H1 (cell line): ENCODE data around the gene TMEM225B. TPM values are rescaled to one million over a fixed set of nuclear protein-coding genes. Genes with fewer than 3 reads are reported as not detected.

Experiments
- CTCF ChIA-PET: fragments of 300-600 bp; sonication (Branson Sonifier 250); formaldehyde crosslinking; loops from one replicate; lab custom pipeline; 2021; ENCODE audit not compliant: partially characterized antibody; lab: Charles Lee
- POLR2A ChIA-PET: fragments of 300-600 bp; sonication (Branson Sonifier 250); formaldehyde crosslinking; loops from one replicate; lab custom pipeline; 2021; ENCODE audit warnings: inconsistent platforms; ENCODE audit not compliant: partially characterized antibody; lab: Charles Lee
- DNase-seq, 2 experiments: peaks; one replicate each; pipeline versions ENCODE4 v3.0.0 to v3.0.0-alpha.2; 2010 to 2022; ENCODE audit warnings: low spot score in 2 of 2, low read depth in 1 of 2, mixed read lengths in 1 of 2
- FAIRE-seq: peaks from 2 replicates; lab custom pipeline; 2011; peaks lifted over from hg19 to GRCh38; lab: Jason Lieb, UNC
- H2AFZ ChIP-seq: 2 replicates; pipeline ENCODE4 v1.8.1; 2012; ENCODE audit warnings: low read length, inconsistent platforms
- H2AK5ac ChIP-seq: 2 replicates; pipeline ENCODE4 v1.6.1; 2013; ENCODE audit warnings: low read depth, low read length
- H2BK120ac ChIP-seq: replicated peaks from 2 replicates; pipeline ENCODE3; 2013; ENCODE audit warnings: low read depth, low read length, inconsistent platforms
- H2BK12ac ChIP-seq: 2 replicates; pipeline ENCODE4 v1.6.1; 2013; ENCODE audit warnings: low read depth, low read length
- H2BK15ac ChIP-seq: 2 replicates; pipeline ENCODE4 v1.6.1; 2013; ENCODE audit warnings: low read length
- H2BK20ac ChIP-seq: 2 replicates; pipeline ENCODE4 v1.6.1; 2013; ENCODE audit warnings: low read length
- H2BK5ac ChIP-seq: 2 replicates; pipeline ENCODE4 v1.6.1; 2013; ENCODE audit warnings: low read depth, low read length
- H3K14ac ChIP-seq: 2 replicates; pipeline ENCODE4 v1.6.1; 2013; ENCODE audit warnings: inconsistent platforms; ENCODE audit not compliant: insufficient read length
- H3K18ac ChIP-seq: 2 replicates; pipeline ENCODE4 v1.6.1; 2013; ENCODE audit warnings: low read length; ENCODE audit errors: extremely low read depth
- H3K23ac ChIP-seq: 2 replicates; pipeline ENCODE4 v1.6.1; 2013; ENCODE audit warnings: inconsistent platforms; ENCODE audit not compliant: insufficient read length
- H3K23me2 ChIP-seq: 2 replicates; pipeline ENCODE4 v1.6.1; 2013; ENCODE audit warnings: low read depth, low read length
- H3K27ac ChIP-seq: 2 replicates; pipeline ENCODE4 v1.6.1; 2011; ENCODE audit warnings: low read depth, low read length, inconsistent platforms
- H3K27me3 ChIP-seq, 4 experiments: replicated peaks in 1 of 4; 1 replicate in 1 of 4; 2 replicates in 3 of 4; pipeline versions ENCODE4 v1.6.1 to v1.8.1; 2011 to 2013; ENCODE audit warnings: low read length in 3 of 4, mild to moderate bottlenecking in 3 of 4, inconsistent platforms in 2 of 4, mixed read lengths in 2 of 4, moderate library complexity in 1 of 4; ENCODE audit not compliant: control insufficient read depth in 3 of 4, insufficient read depth in 3 of 4; ENCODE audit errors: extremely low read depth in 1 of 4
- H3K36me3 ChIP-seq, 4 experiments: 2 replicates each; pipeline versions ENCODE4 v1.6.1 to v1.8.1; 2011 to 2013; ENCODE audit warnings: mild to moderate bottlenecking in 4 of 4, low read length in 3 of 4, moderate library complexity in 2 of 4, control low read depth in 1 of 4, inconsistent platforms in 1 of 4; ENCODE audit not compliant: insufficient read depth in 4 of 4, control insufficient read depth in 2 of 4
- H3K4ac ChIP-seq: replicated peaks from 2 replicates; pipeline ENCODE3; 2013; ENCODE audit warnings: low read length, low read depth, mixed read lengths, inconsistent platforms; ENCODE audit not compliant: insufficient read length
- H3K4me1 ChIP-seq, 4 experiments: replicated peaks in 1 of 4; 1 replicate in 1 of 4; 2 replicates in 3 of 4; pipeline versions ENCODE4 v1.6.1 to v1.8.1; 2011 to 2013; ENCODE audit warnings: low read length in 3 of 4, inconsistent platforms in 2 of 4, mixed read lengths in 1 of 4; ENCODE audit not compliant: insufficient read depth in 4 of 4, control insufficient read depth in 3 of 4
- H3K4me2 ChIP-seq, 2 experiments: 2 replicates each; pipeline versions ENCODE4 v1.6.1 to v1.8.1; 2011 to 2013; ENCODE audit warnings: low read depth in 2 of 2, low read length in 2 of 2, control low read depth in 1 of 2, inconsistent platforms in 1 of 2, mild to moderate bottlenecking in 1 of 2; ENCODE audit not compliant: insufficient read depth in 1 of 2
- H3K4me3 ChIP-seq, 4 experiments: fragments of 200-600, 300-600 bp in 1 of 4; sonication (generic), shearing (Covaris generic), sonication (Bioruptor Twin) in 1 of 4; 2 replicates each; pipeline versions ENCODE4 v1.5.1 to v1.8.1; 2011 to 2016; ENCODE audit warnings: low read length in 4 of 4, low read depth in 3 of 4, control low read depth in 2 of 4, inconsistent platforms in 2 of 4, mild to moderate bottlenecking in 2 of 4, mixed read lengths in 1 of 4, moderate library complexity in 1 of 4; ENCODE audit not compliant: insufficient read depth in 2 of 4; ENCODE audit errors: extremely low read depth in 1 of 4
- H3K56ac ChIP-seq: replicated peaks from 2 replicates; pipeline ENCODE3; 2013; ENCODE audit warnings: low read depth, mild to moderate bottlenecking, mixed read lengths, low read length, inconsistent platforms; ENCODE audit not compliant: insufficient read length
- H3K79me1 ChIP-seq: 2 replicates; pipeline ENCODE4 v1.6.1; 2013; ENCODE audit warnings: low read depth, low read length, control low read depth
- H3K79me2 ChIP-seq, 2 experiments: 2 replicates each; pipeline versions ENCODE4 v1.6.1 to v1.8.1; 2012 to 2013; ENCODE audit warnings: low read length in 2 of 2, mild to moderate bottlenecking in 2 of 2, inconsistent platforms in 1 of 2; ENCODE audit not compliant: insufficient read depth in 2 of 2, control insufficient read depth in 1 of 2
- H3K9ac ChIP-seq, 4 experiments: replicated peaks in 1 of 4; 1 replicate in 1 of 4; 2 replicates in 3 of 4; pipeline versions ENCODE4 v1.6.1 to v1.8.1; 2011 to 2013; ENCODE audit warnings: low read depth in 3 of 4, low read length in 3 of 4, control low read depth in 2 of 4, mild to moderate bottlenecking in 2 of 4, moderate library complexity in 2 of 4, inconsistent platforms in 1 of 4; ENCODE audit errors: extremely low read depth in 1 of 4
- H3K9me3 ChIP-seq, 2 experiments: 2 replicates each; pipeline versions ENCODE4 v1.6.1 to v1.8.1; 2012 to 2013; ENCODE audit warnings: mild to moderate bottlenecking in 2 of 2, moderate library complexity in 2 of 2, control low read depth in 1 of 2, inconsistent platforms in 1 of 2, low read depth in 1 of 2, low read length in 1 of 2, mixed read lengths in 1 of 2; ENCODE audit not compliant: insufficient read depth in 2 of 2
- H4K20me1 ChIP-seq, 2 experiments: replicated peaks in 1 of 2; 2 replicates each; pipeline versions ENCODE3 to v1.8.1; 2011 to 2013; ENCODE audit warnings: inconsistent platforms in 2 of 2, low read length in 2 of 2, mild to moderate bottlenecking in 1 of 2; ENCODE audit not compliant: insufficient read depth in 2 of 2, control insufficient read depth in 1 of 2
- H4K5ac ChIP-seq: 2 replicates; pipeline ENCODE4 v1.6.1; 2013; ENCODE audit warnings: low read length, low read depth, mixed read lengths, inconsistent platforms; ENCODE audit not compliant: insufficient read length
- H4K8ac ChIP-seq: 2 replicates; pipeline ENCODE4 v1.8.0; 2013; ENCODE audit warnings: mild to moderate bottlenecking, moderate library complexity, low read length, inconsistent platforms; ENCODE audit not compliant: insufficient read depth; ENCODE audit errors: extremely low read depth
- H4K91ac ChIP-seq: replicated peaks from 2 replicates; pipeline ENCODE3; 2013; ENCODE audit warnings: low read length, mixed read lengths, inconsistent platforms; ENCODE audit not compliant: insufficient read length
- ASH2L ChIP-seq: fragments of 200-600, 300-600 bp; sonication (generic); IDR thresholded peaks from one replicate; pipeline ENCODE4 v1.7.1; 2017; ENCODE audit warnings: low read length
- ATF2 ChIP-seq: IDR thresholded peaks from 2 replicates; pipeline ENCODE4 v1.6.1; 2012; ENCODE audit warnings: low read length, inconsistent platforms
- BACH1 ChIP-seq: IDR thresholded peaks from 2 replicates; pipeline ENCODE4 v1.6.1; 2012; ENCODE audit warnings: low read length, improper control_type of control experiment
- CBX8 ChIP-seq: fragments of 300-800, 300-1000 bp; sonication (generic); IDR thresholded peaks from 2 replicates; pipeline ENCODE4 v1.7.1; 2016; ENCODE audit warnings: low read depth, low read length, borderline replicate concordance
- CHD1 ChIP-seq: IDR thresholded peaks from 2 replicates; pipeline ENCODE4 v1.6.1; 2012; ENCODE audit warnings: low read depth, low read length, improper control_type of control experiment
- CHD2 ChIP-seq: IDR thresholded peaks from 2 replicates; pipeline ENCODE4 v1.6.1; 2012; ENCODE audit warnings: low read length, improper control_type of control experiment
- HDAC6 ChIP-seq: IDR thresholded peaks from one replicate; pipeline ENCODE4 v1.7.1; 2012; ENCODE audit warnings: low read depth, mild to moderate bottlenecking, inconsistent platforms, low read length, moderate library complexity
- JUND ChIP-seq: IDR thresholded peaks from 2 replicates; pipeline ENCODE4 v1.6.1; 2011; ENCODE audit warnings: mild to moderate bottlenecking, improper control_type of control experiment, low read length
- MAX ChIP-seq: IDR thresholded peaks from 2 replicates; pipeline ENCODE4 v1.6.1; 2012; ENCODE audit warnings: inconsistent platforms
- NANOG ChIP-seq: IDR thresholded peaks from 2 replicates; pipeline ENCODE4 v1.6.1; 2011; ENCODE audit warnings: low read length, low read depth, mild to moderate bottlenecking, inconsistent platforms; ENCODE audit not compliant: insufficient read depth, poor library complexity, severe bottlenecking
- PHF8 ChIP-seq: fragments of 200-600 bp; sonication (generic); conservative IDR thresholded peaks from 2 replicates; pipeline ENCODE4 v1.7.1; 2012; ENCODE audit warnings: low read depth, mild to moderate bottlenecking, inconsistent platforms, low read length, moderate library complexity
- USF2 ChIP-seq: IDR thresholded peaks from 2 replicates; pipeline ENCODE4 v1.6.1; 2011; ENCODE audit warnings: low read length, improper control_type of control experiment
- WGBS, 2 experiments: shearing (Covaris generic) in 1 of 2; methylation state at CpG; one replicate each; pipeline versions ENCODE4 v1.1.6 to v1.1.7; 2013 to 2015; ENCODE audit warnings: low lambda C conversion rate in 2 of 2, mixed read lengths in 2 of 2, inconsistent platforms in 1 of 2, low coverage in 1 of 2, missing lambda C conversion rate in 1 of 2; ENCODE audit not compliant: insufficient replicate concordance in 2 of 2, insufficient coverage in 1 of 2, insufficient read length in 1 of 2; ENCODE audit errors: extremely low coverage in 1 of 2, missing lambda C conversion rate in 1 of 2; 5-methylcytosine and 5-hydroxymethylcytosine counted together
- polyA plus RNA-seq, 7 experiments: library from polyadenylated mRNA; depleted of rRNA in 3 of 7; stranded (reverse) in 5 of 7; unstranded in 2 of 7; fragments of >200 nt in 5 of 7; fragments of 200-250 nt in 2 of 7; gene quantifications; 1 replicate in 5 of 7; 2 replicates in 1 of 7; 4 replicates in 1 of 7; pipeline versions ENCODE4 v1.2.1 to v1.2.3, GENCODE V29; 2011 to 2013; ENCODE audit warnings: missing spikeins in 2 of 7, mixed read lengths in 2 of 7
- total RNA-seq: library from RNA; stranded (reverse); fragmentation: NEBNext Ultra II Directional; extraction: Animal tissue kit (Norgen Biotek cat#: 25700); gene quantifications from 2 replicates; pipeline ENCODE4 v1.2.1, GENCODE V29; 2021

TMEM225B gene
- total and polyA plus RNA-seq, 2 of the 8 experiments (the other 6 are each of a cell fraction or from before 2014, with no cell fraction given) = 0.68 TPM; not detected in 1

DNA sequence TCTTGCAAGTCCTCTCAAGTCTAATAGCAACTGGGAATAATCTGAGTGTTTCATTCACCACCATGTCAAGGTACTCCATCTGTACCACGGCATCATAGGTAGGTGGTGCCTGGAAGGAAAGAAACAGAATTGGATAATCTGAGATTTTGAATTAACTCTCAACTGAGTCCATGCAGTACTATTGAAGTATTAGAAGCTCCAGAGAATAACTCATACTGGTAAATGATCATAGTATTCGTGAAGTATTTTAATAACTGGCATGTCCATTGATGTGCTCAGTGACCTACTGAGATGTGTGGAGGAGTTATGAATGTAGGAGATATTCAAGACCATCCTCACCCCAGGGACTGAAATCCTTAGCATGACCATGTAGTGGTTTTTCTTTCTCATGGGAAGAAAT is 54.6 kb downstream of the TMEM225B start:
- no peaks in the 10 kb centered on the region for H3K27me3 ChIP-seq
- no peak overlapping the region for H3K56ac ChIP-seq
- no peak overlapping the region for H2BK20ac ChIP-seq
- H3K23ac ChIP-seq = no peak overlapping the region
- H3K4me2 ChIP-seq = no peak overlapping the region
- FAIRE-seq = no peak
- H2BK5ac ChIP-seq = no peak overlapping the region
- H2AFZ ChIP-seq = no peak overlapping the region
- no peaks in the 10 kb centered on the region for H3K79me2 ChIP-seq
- H2BK15ac ChIP-seq = no peak overlapping the region
- no peak overlapping the region for H3K18ac ChIP-seq
- no peak for DNase-seq
- no peak overlapping the region for H2BK12ac ChIP-seq
- H4K5ac ChIP-seq = no peak overlapping the region
- no peaks in the 10 kb centered on the region for H3K4me1 ChIP-seq
- no peak overlapping the region for H3K9ac ChIP-seq
- H3K79me1 ChIP-seq = no peaks in the 10 kb centered on the region
- no peak overlapping the region for H4K91ac ChIP-seq
- H3K27ac ChIP-seq = no peak overlapping the region
- no peak overlapping the region for H2BK120ac ChIP-seq
- no peak overlapping the region for H2AK5ac ChIP-seq
- no peaks in the 10 kb centered on the region for H3K23me2 ChIP-seq
- no peak overlapping the region for H4K8ac ChIP-seq
- 90% methylated on average over 2 of the region's 2 CpGs; no CpG with 5 or more reads in 1 of the 2 experiments for WGBS, 2 experiments
- CTCF ChIA-PET = no interaction called here
- no peaks in the 10 kb centered on the region for H3K9me3 ChIP-seq
- H3K4me3 ChIP-seq = no peak overlapping the region
- no peak overlapping the region for H3K4ac ChIP-seq
- POLR2A ChIA-PET = interaction anchor here (1.0 kb wide), 1 partner anchor 22 kb away, joined by 4 read pairs; no protein-coding TSS in a partner anchor
- no peaks in the 10 kb centered on the region; a peak in 1 of 8 replicates for H3K36me3 ChIP-seq
- H3K14ac ChIP-seq = no peak overlapping the region
- H4K20me1 ChIP-seq = no peaks in the 10 kb centered on the region
- no peak for TF ChIP-seq ATF2
- no peak for TF ChIP-seq ASH2L
- no peak for TF ChIP-seq USF2
- TF ChIP-seq MAX = no peak
- no peak for TF ChIP-seq CBX8
- TF ChIP-seq PHF8 = no peak
- no peak for TF ChIP-seq JUND
- no peak for TF ChIP-seq CHD2
- no peak for TF ChIP-seq CHD1
- TF ChIP-seq HDAC6 = no peak
- TF ChIP-seq NANOG = no peak
- no peak for TF ChIP-seq BACH1
